ENCODE results near the gene PRR20G.

- TF ChIP-seq CTCF (IDR thresholded peaks at IDR 0.05 in 8 of 11, conservative IDR thresholded peaks at IDR 0.05 in 3 of 11) (no peak), POLR2A (IDR thresholded peaks at IDR 0.05) (no peak), POLR2AphosphoS5 (IDR thresholded peaks at IDR 0.05) (no peak)
Measured at GRCh38 chr3:127336101-127336500, 48.3 kb upstream of the PRR20G start.
